Stimulated activated CD4-positive, alpha-beta T cell treated with anti-CD3 and anti-CD28 coated beads, Interleukin-15, amount 100 ng/mL, for 48 hours (primary cell): Measurements from ENCODE around the gene FGF1.

ENCODE experiments used
- DNase-seq, 2 donors: peaks; one replicate each; pipeline ENCODE4 v3.0.0-alpha.2; 2020; ENCODE audit warnings: low read depth in 2 of 2

The FGF1 gene

GRCh38 chr5:142644127-142644526, 41.8 kb downstream of the FGF1 start:
- no peak for DNase-seq

GRCh38 chr5:142643634-142644033, 42.3 kb downstream of the FGF1 start:
- DNase-seq: no peak

- no peak for DNase-seq
Observed at GRCh38 chr5:142642427-142642826, 43.5 kb downstream of the FGF1 start.

GRCh38 chr5:142641711-142642110, 44.2 kb downstream of the FGF1 start:
- no peak for DNase-seq

- no peak for DNase-seq
Observed at GRCh38 chr5:142640316-142641005, 45.4 kb downstream of the FGF1 start.

GRCh38 chr5:142639455-142639854, 46.4 kb downstream of the FGF1 start:
- DNase-seq: no peak

- DNase-seq: no peak
Observed at GRCh38 chr5:142637871-142638270, 48.0 kb downstream of the FGF1 start.

GRCh38 chr5:142636698-142637324, 49.1 kb downstream of the FGF1 start:
- no peak for DNase-seq

- no peak for DNase-seq
Observed at GRCh38 chr5:142636093-142636492, 49.8 kb downstream of the FGF1 start.

GRCh38 chr5:142634216-142635011, 51.5 kb downstream of the FGF1 start:
- DNase-seq: no peak

- no peak for DNase-seq
Observed at GRCh38 chr5:142630927-142631539, 54.9 kb downstream of the FGF1 start.

- no peak for DNase-seq
Observed at GRCh38 chr5:142627383-142628217, 58.3 kb downstream of the FGF1 start.

- no peak for DNase-seq
Observed at GRCh38 chr5:142626786-142627185, 59.1 kb downstream of the FGF1 start.

GRCh38 chr5:142626099-142626498, 59.8 kb downstream of the FGF1 start:
- DNase-seq: no peak

GRCh38 chr5:142621227-142621626, 64.7 kb downstream of the FGF1 start:
- no peak for DNase-seq

- DNase-seq: no peak
Observed at GRCh38 chr5:142619815-142620214, 66.1 kb downstream of the FGF1 start.

- peak; percentile 17 to 41 for DNase-seq
Observed at GRCh38 chr5:142618130-142618523, 67.8 kb downstream of the FGF1 start.

- peak; percentile 7 to 10 for DNase-seq
Observed at GRCh38 chr5:142617416-142618129, 68.3 kb downstream of the FGF1 start.

GRCh38 chr5:142615948-142616347, 69.9 kb downstream of the FGF1 start:
- no peak for DNase-seq

GRCh38 chr5:142614054-142614453, 71.8 kb downstream of the FGF1 start:
- DNase-seq: no peak

GRCh38 chr5:142613271-142613671, 72.6 kb downstream of the FGF1 start:
- DNase-seq: no peak
